HS-27A (cell line): ENCODE results near the gene ASCC3.
A peak's percentile ranks its signal among the peaks of the same experiment; 100 is the strongest.

ENCODE experiments used
- DNase-seq: peaks from one replicate; pipeline ENCODE4 v3.0.0-alpha.2; 2012; ENCODE audit warnings: low read depth, missing footprints

The ASCC3 gene

GRCh38 chr6:100592929-100593328 lies 288.2 kb downstream of the ASCC3 start:
- DNase-seq, result no peak

- no peak for DNase-seq
Measured at GRCh38 chr6:100577425-100577824, 303.7 kb downstream of the ASCC3 start.

- DNase-seq, result no peak
Measured at GRCh38 chr6:100575921-100576320, 305.2 kb downstream of the ASCC3 start.

GRCh38 chr6:100574836-100575235 lies 306.3 kb downstream of the ASCC3 start:
- DNase-seq, result no peak

GRCh38 chr6:100573166-100573565 lies 308.0 kb downstream of the ASCC3 start:
- DNase-seq, result peak; percentile 12

GRCh38 chr6:100568255-100568654 lies 312.9 kb downstream of the ASCC3 start:
- DNase-seq, result no peak

GRCh38 chr6:100566563-100566962 lies 314.6 kb downstream of the ASCC3 start:
- DNase-seq, result no peak

- DNase-seq, result no peak
Measured at GRCh38 chr6:100565439-100566104, 315.6 kb downstream of the ASCC3 start.

GRCh38 chr6:100559859-100560258 lies 321.3 kb downstream of the ASCC3 start:
- no peak for DNase-seq

- no peak for DNase-seq
Measured at GRCh38 chr6:100554228-100554627, 326.9 kb downstream of the ASCC3 start.

GRCh38 chr6:100553243-100553642 lies 327.9 kb downstream of the ASCC3 start:
- no peak for DNase-seq

GRCh38 chr6:100549406-100550167 lies 331.5 kb downstream of the ASCC3 start:
- peak; percentile 29 for DNase-seq

- DNase-seq, result no peak
Measured at GRCh38 chr6:100538086-100538485, 343.0 kb downstream of the ASCC3 start.

GRCh38 chr6:100518588-100518987 lies 362.5 kb downstream of the ASCC3 start:
- no peak for DNase-seq

GRCh38 chr6:100517633-100518032 lies 363.5 kb downstream of the ASCC3 start:
- DNase-seq, result no peak

GRCh38 chr6:100517106-100517505 lies 364.0 kb downstream of the ASCC3 start:
- DNase-seq, result no peak

- no peak for DNase-seq
Measured at GRCh38 chr6:100514660-100515059, 366.5 kb downstream of the ASCC3 start.

- DNase-seq, result peak; percentile 62
Measured at GRCh38 chr6:100512203-100512862, 368.8 kb downstream of the ASCC3 start.

- DNase-seq, result no peak
Measured at GRCh38 chr6:100509101-100509500, 372.0 kb downstream of the ASCC3 start.

- DNase-seq, result no peak
Measured at GRCh38 chr6:100506651-100507050, 374.5 kb downstream of the ASCC3 start.

GRCh38 chr6:100504786-100505737 lies 376.1 kb downstream of the ASCC3 start:
- peak; percentile 66 for DNase-seq
